Mucosa of rectum (tissue), 2 donors: Measurements from ENCODE around the gene MBD3L2.
"Not testable (repeated sequence)": the region's sequence is repeated elsewhere in the genome, so short reads cannot be mapped to it uniquely, and the experiment has no call there.

Source experiments
- H3K27ac ChIP-seq, 2 donors: one replicate each; pipeline ENCODE4 v1.7.0; 2013; ENCODE audit warnings: inconsistent platforms in 2 of 2, low read depth in 2 of 2, low read length in 2 of 2
- H3K27me3 ChIP-seq, 2 donors: one replicate each; pipeline ENCODE4 v1.7.0; 2013; ENCODE audit warnings: low read length in 2 of 2; ENCODE audit not compliant: control insufficient read depth in 2 of 2, insufficient read depth in 2 of 2
- H3K36me3 ChIP-seq, 2 donors: one replicate each; pipeline ENCODE4 v1.7.0; 2013; ENCODE audit warnings: low read length in 2 of 2; ENCODE audit not compliant: control insufficient read depth in 2 of 2, insufficient read depth in 2 of 2
- H3K4me1 ChIP-seq, 2 donors: one replicate each; pipeline ENCODE4 v1.7.0; 2013; ENCODE audit warnings: low read length in 2 of 2, mild to moderate bottlenecking in 1 of 2; ENCODE audit not compliant: control insufficient read depth in 2 of 2, insufficient read depth in 2 of 2
- H3K4me3 ChIP-seq, 2 donors: one replicate each; pipeline ENCODE4 v1.7.0; 2013; ENCODE audit warnings: low read length in 2 of 2
- H3K9ac ChIP-seq, 2 donors: one replicate each; pipeline ENCODE4 v1.7.0; 2013; ENCODE audit warnings: low read length in 2 of 2, low read depth in 1 of 2, mild to moderate bottlenecking in 1 of 2
- H3K9me3 ChIP-seq, 2 donors: one replicate each; pipeline ENCODE4 v1.7.0; 2013; ENCODE audit warnings: low read length in 2 of 2; ENCODE audit not compliant: control insufficient read depth in 2 of 2
- donor health status: healthy.
- donor health status: Normal muscosa, but diverticular disease.

Gene MBD3L2

GRCh38 chr19:7021331-7021730 lies 27.8 kb upstream of the MBD3L2 start, which contains the start of gene MBD3L2B:
MBD3L2B (minus strand) TSS chr19:7021431; CDS start chr19:7021397, 34 bp downstream.
- not testable (repeated sequence) for H3K4me1 ChIP-seq, H3K36me3 ChIP-seq, H3K9ac ChIP-seq, H3K4me3 ChIP-seq, H3K27me3 ChIP-seq, H3K27ac ChIP-seq, H3K9me3 ChIP-seq

- H3K27ac ChIP-seq, H3K27me3 ChIP-seq, H3K4me3 ChIP-seq, H3K36me3 ChIP-seq, H3K9ac ChIP-seq, H3K4me1 ChIP-seq, H3K9me3 ChIP-seq: not testable (repeated sequence)
Observed at GRCh38 chr19:7028790-7029189, 20.3 kb upstream of the MBD3L2 start.

- not testable (repeated sequence) for H3K9me3 ChIP-seq, H3K4me3 ChIP-seq, H3K4me1 ChIP-seq, H3K27ac ChIP-seq, H3K27me3 ChIP-seq, H3K9ac ChIP-seq, H3K36me3 ChIP-seq
Observed at GRCh38 chr19:7030278-7030677, 18.8 kb upstream of the MBD3L2 start, which contains the start of gene MBD3L5. MBD3L5 (plus strand) TSS chr19:7030578; CDS start chr19:7030612, 34 bp downstream.

- H3K36me3 ChIP-seq, H3K4me3 ChIP-seq, H3K4me1 ChIP-seq, H3K9ac ChIP-seq, H3K9me3 ChIP-seq, H3K27ac ChIP-seq, H3K27me3 ChIP-seq: not testable (repeated sequence)
Observed at GRCh38 chr19:7040079-7040478, 9.0 kb upstream of the MBD3L2 start, which contains the start of gene MBD3L4. MBD3L4 (minus strand) TSS chr19:7040179; CDS start chr19:7040144, 35 bp downstream.

GRCh38 chr19:7041563-7041962 lies 7.6 kb upstream of the MBD3L2 start:
- not testable (repeated sequence) for H3K4me3 ChIP-seq, H3K27ac ChIP-seq, H3K36me3 ChIP-seq, H3K27me3 ChIP-seq, H3K4me1 ChIP-seq, H3K9me3 ChIP-seq, H3K9ac ChIP-seq

DNA sequence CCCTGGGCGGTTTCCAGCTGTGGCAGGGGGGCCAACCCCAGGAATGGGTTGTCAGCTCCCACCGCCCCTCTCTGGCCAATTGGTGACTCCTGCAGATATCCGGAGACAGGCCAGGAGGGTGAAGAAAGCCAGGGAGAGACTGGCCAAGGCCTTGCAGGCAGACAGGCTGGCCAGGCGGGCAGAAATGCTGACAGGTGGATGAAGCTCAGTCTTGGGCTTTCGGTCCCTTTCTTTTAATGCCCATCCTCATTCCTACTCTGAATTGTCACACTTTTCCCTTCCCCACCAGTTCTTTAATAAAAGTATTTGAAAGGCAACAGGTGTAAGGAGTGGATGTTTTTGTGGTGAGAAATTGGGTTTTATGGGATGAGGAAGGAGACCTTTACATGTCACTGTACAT lies 2.3 kb downstream of the MBD3L2 start:
- H3K9me3 ChIP-seq, H3K4me1 ChIP-seq, H3K9ac ChIP-seq, H3K4me3 ChIP-seq, H3K36me3 ChIP-seq, H3K27ac ChIP-seq, H3K27me3 ChIP-seq: not testable (repeated sequence)

GRCh38 chr19:7052896-7053295 lies 3.8 kb downstream of the MBD3L2 start:
- not testable (repeated sequence) for H3K9me3 ChIP-seq, H3K27ac ChIP-seq, H3K4me1 ChIP-seq, H3K4me3 ChIP-seq, H3K36me3 ChIP-seq, H3K9ac ChIP-seq, H3K27me3 ChIP-seq

- H3K4me1 ChIP-seq, H3K36me3 ChIP-seq, H3K27me3 ChIP-seq, H3K27ac ChIP-seq, H3K9me3 ChIP-seq, H3K4me3 ChIP-seq, H3K9ac ChIP-seq: not testable (repeated sequence)
Observed at GRCh38 chr19:7054635-7055368, 5.7 kb downstream of the MBD3L2 start.

GRCh38 chr19:7055679-7056078 lies 6.6 kb downstream of the MBD3L2 start:
- H3K4me1 ChIP-seq, H3K9me3 ChIP-seq, H3K4me3 ChIP-seq, H3K9ac ChIP-seq, H3K36me3 ChIP-seq, H3K27ac ChIP-seq, H3K27me3 ChIP-seq: not testable (repeated sequence)

- H3K36me3 ChIP-seq, H3K9ac ChIP-seq, H3K9me3 ChIP-seq, H3K27me3 ChIP-seq, H3K4me3 ChIP-seq, H3K4me1 ChIP-seq, H3K27ac ChIP-seq: not testable (repeated sequence)
Observed at GRCh38 chr19:7056371-7056770, 7.2 kb downstream of the MBD3L2 start.

- H3K27me3 ChIP-seq, H3K4me3 ChIP-seq, H3K9me3 ChIP-seq, H3K4me1 ChIP-seq, H3K9ac ChIP-seq, H3K27ac ChIP-seq, H3K36me3 ChIP-seq: not testable (repeated sequence)
Observed at GRCh38 chr19:7058576-7058975, 9.5 kb downstream of the MBD3L2 start, which contains the start of gene MBD3L3. MBD3L3 (minus strand) TSS chr19:7058676; CDS start chr19:7058605, 71 bp downstream.
